GM23248 (cell line): ENCODE results near the gene PDCD4. TPM values are rescaled to one million over a fixed set of nuclear protein-coding genes. Genes with fewer than 3 reads are reported as not detected.

Experiments used
- DNase-seq: peaks from one replicate; pipeline ENCODE4 v3.0.0-alpha.2; 2015
- H2AFZ ChIP-seq: fragments of 200-600 bp; sonication (generic); 2 replicates; pipeline ENCODE4 v1.6.1; 2016; ENCODE audit warnings: antibody characterized with exemption
- H3F3A ChIP-seq: fragments of 200-600 bp; sonication (generic); 2 replicates; pipeline ENCODE4 v1.6.1; 2016; ENCODE audit warnings: mild to moderate bottlenecking, antibody characterized with exemption, mixed run types; ENCODE audit not compliant: insufficient read depth
- H3K27ac ChIP-seq: fragments of 200-600 bp; sonication (generic); 2 replicates; pipeline ENCODE4 v1.5.1; 2016; ENCODE audit warnings: mild to moderate bottlenecking
- H3K27me3 ChIP-seq: fragments of 200-600 bp; sonication (generic); replicated peaks from 2 replicates; pipeline ENCODE4 v1.6.1; 2016; ENCODE audit warnings: mild to moderate bottlenecking; ENCODE audit not compliant: insufficient read depth
- H3K36me3 ChIP-seq: fragments of 200-600 bp; sonication (generic); 2 replicates; pipeline ENCODE4 v1.6.1; 2016; ENCODE audit warnings: low read depth, mild to moderate bottlenecking
- H3K4me1 ChIP-seq: fragments of 200-600 bp; sonication (generic); 2 replicates; pipeline ENCODE4 v1.6.1; 2016; ENCODE audit warnings: mild to moderate bottlenecking; ENCODE audit not compliant: insufficient read depth
- H3K4me2 ChIP-seq: fragments of 200-600 bp; sonication (generic); one replicate; pipeline ENCODE4 v1.6.1; 2016; ENCODE audit warnings: mild to moderate bottlenecking; ENCODE audit not compliant: unreplicated experiment
- H3K4me3 ChIP-seq: fragments of 200-600 bp; sonication (generic); 2 replicates; pipeline ENCODE4 v1.5.1; 2016; ENCODE audit warnings: mild to moderate bottlenecking
- H3K79me2 ChIP-seq: fragments of 200-600 bp; sonication (generic); 2 replicates; pipeline ENCODE4 v1.6.1; 2016; ENCODE audit warnings: mild to moderate bottlenecking; ENCODE audit not compliant: insufficient read depth
- H3K9ac ChIP-seq: fragments of 200-600 bp; sonication (generic); 2 replicates; pipeline ENCODE4 v1.6.1; 2016; ENCODE audit warnings: mild to moderate bottlenecking
- H3K9me2 ChIP-seq: fragments of 200-600 bp; sonication (generic); 2 replicates; pipeline ENCODE4 v1.6.1; 2016; ENCODE audit warnings: mixed run types, mild to moderate bottlenecking, moderate library complexity; ENCODE audit not compliant: insufficient read depth
- H3K9me3 ChIP-seq: fragments of 200-600 bp; sonication (generic); one replicate; pipeline ENCODE4 v1.6.1; 2017; ENCODE audit warnings: low read depth
- H4K20me1 ChIP-seq: fragments of 200-600 bp; sonication (generic); 2 replicates; pipeline ENCODE4 v1.6.0; 2016; ENCODE audit not compliant: insufficient read depth
- EZH2 ChIP-seq: fragments of 200-600 bp; sonication (generic); IDR thresholded peaks from 2 replicates; pipeline ENCODE4 v1.6.1; 2018; ENCODE audit warnings: antibody characterized with exemption, mild to moderate bottlenecking; ENCODE audit not compliant: insufficient read depth, poor library complexity, severe bottlenecking
- EZH2phosphoT487 ChIP-seq: fragments of 200-600 bp; sonication (generic); IDR thresholded peaks from 2 replicates; pipeline ENCODE4 v1.6.1; 2018; ENCODE audit warnings: antibody characterized with exemption, moderate library complexity, mild to moderate bottlenecking, low read depth; ENCODE audit not compliant: insufficient read depth
- WGBS, 2 experiments: methylation state at CpG; one replicate each; pipeline ENCODE4 v1.1.6; 2015 to 2017; ENCODE audit warnings: low lambda C conversion rate in 2 of 2, low coverage in 1 of 2; ENCODE audit errors: missing lambda C conversion rate in 2 of 2; 5-methylcytosine and 5-hydroxymethylcytosine counted together
- in situ Hi-C: fragments of 300-500 bp; cut with MboI; formaldehyde crosslinking; loops from 2 replicates; pipeline ENCODE4 v1.15.0; 2020
- polyA plus RNA-seq: library from polyadenylated mRNA; unstranded; fragments of >200 nt; fragmentation: Nextera tagmentation; extraction: Ambion mirVana; gene quantifications from 2 replicates; pipeline ENCODE4 v1.2.1, GENCODE V29; 2016
- total RNA-seq: library from RNA; depleted of rRNA; stranded (reverse); fragments of >200 nt; shearing (Covaris generic); gene quantifications from 2 replicates; pipeline ENCODE4 v1.2.3, GENCODE V29; 2014

The PDCD4 gene
- total and polyA plus RNA-seq, 2 experiments from 2014 or later: 49.9 to 175 TPM

DNA sequence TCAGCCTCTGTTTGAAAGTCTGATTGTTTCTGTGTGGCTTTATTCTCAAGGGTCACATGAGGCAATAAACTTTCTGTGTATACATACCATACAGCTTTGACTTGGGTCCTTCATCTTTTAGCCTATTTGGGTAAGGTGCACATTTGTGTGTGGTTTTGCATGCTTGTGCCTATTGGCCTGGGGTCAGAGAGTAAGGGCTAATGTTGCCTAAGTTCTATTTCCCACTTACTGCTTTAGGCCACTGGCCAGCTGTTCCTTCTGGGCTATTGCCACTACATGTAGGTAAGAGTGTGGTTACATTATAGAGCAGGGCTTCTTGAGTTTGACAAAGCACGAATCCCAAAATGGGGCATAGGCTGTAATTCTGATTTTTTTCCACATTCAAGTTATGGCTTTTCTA lies 25.5 kb downstream of the PDCD4 start:
- Histone ChIP-seq H3K79me2 (no peaks in the 10 kb centered on the region), H3K4me3 (no peak overlapping the region), H3K27me3 (no peaks in the 10 kb centered on the region), H2AFZ (no peak overlapping the region), H3K4me1 (peaks cover 25% of the 10 kb centered on the region), H3F3A (peaks cover 33% of the 10 kb centered on the region), H3K4me2 (no peak overlapping the region), H3K9me2 (no peaks in the 10 kb centered on the region), H3K36me3 (peaks cover 36% of the 10 kb centered on the region), H3K9me3 (no peaks in the 10 kb centered on the region), H4K20me1 (no peaks in the 10 kb centered on the region), H3K27ac (no peak overlapping the region), H3K9ac (no peak overlapping the region)
- no peak for DNase-seq
- in situ Hi-C loops: loop anchor here (25.0 kb wide), 3 partner anchors 285 to 1240 kb away; partner anchors contain the start of gene SMNDC1
- WGBS, 2 experiments: 42 to 77% methylated on average over 1 of the region's 1 CpG
- TF ChIP-seq EZH2phosphoT487: no peak
- TF ChIP-seq EZH2: no peak

DNA sequence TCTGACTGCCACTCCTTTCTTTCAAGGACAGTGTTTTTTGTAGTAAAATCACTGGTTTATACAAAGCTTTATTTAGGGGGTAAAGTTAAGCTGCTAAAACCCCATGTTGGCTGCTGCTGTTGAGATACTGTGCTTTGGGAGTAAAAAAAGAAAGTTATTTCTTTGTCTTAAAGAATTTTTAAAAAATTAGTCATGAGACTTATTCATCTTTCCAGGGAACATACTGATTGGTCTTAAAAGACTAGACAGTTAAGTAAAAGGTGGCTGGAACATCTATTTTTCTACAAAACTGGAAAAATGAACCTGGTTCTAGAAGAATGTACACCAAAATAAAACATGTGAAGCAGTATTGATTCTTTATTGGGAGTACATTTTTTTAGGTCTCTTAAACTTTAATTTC lies 26.7 kb downstream of the PDCD4 start:
- H3K27ac ChIP-seq: peak overlapping the region; percentile 22; the same call in 1 of the 2 replicates
- peak; percentile 57 for DNase-seq
- peaks cover 37% of the 10 kb centered on the region for H3K4me1 ChIP-seq
- H3K4me3 ChIP-seq: no peak overlapping the region
- H3K9me3 ChIP-seq: no peaks in the 10 kb centered on the region
- no peaks in the 10 kb centered on the region for H3K79me2 ChIP-seq
- TF ChIP-seq EZH2: no peak
- no peak for TF ChIP-seq EZH2phosphoT487
- H2AFZ ChIP-seq: no peak overlapping the region
- H3K4me2 ChIP-seq: peak overlapping the region; percentile 25
- no peaks in the 10 kb centered on the region for H4K20me1 ChIP-seq
- H3K9me2 ChIP-seq: no peaks in the 10 kb centered on the region
- no peak overlapping the region for H3K9ac ChIP-seq
- no peaks in the 10 kb centered on the region for H3K27me3 ChIP-seq
- in situ Hi-C loops: loop anchor here (25.0 kb wide), 3 partner anchors 286 to 1239 kb away; partner anchors contain the start of gene SMNDC1
- H3F3A ChIP-seq: peaks cover 44% of the 10 kb centered on the region
- peaks cover 36% of the 10 kb centered on the region for H3K36me3 ChIP-seq

DNA sequence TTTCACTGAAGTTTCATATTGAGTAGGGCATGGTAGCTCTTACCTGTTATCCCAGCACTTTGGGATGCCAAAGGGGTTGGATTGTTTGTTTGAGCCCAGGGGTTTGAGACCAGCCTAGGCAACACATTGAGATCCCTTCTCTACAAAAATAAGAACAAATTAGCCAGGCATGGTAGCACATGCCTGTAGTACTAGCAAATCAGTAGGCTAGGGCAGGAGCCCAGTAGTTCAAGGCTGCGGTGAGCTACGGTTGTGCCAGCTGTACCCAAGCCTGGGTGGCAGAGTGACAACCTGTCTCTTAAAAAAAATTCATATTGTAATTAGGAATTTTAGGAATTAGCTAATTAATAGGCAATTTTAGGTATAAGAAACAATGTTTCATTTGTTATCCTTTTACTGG lies 29.3 kb downstream of the PDCD4 start:
- H3K27me3 ChIP-seq: no peaks in the 10 kb centered on the region
- H3K36me3 ChIP-seq: peaks cover 21% of the 10 kb centered on the region
- peaks cover 40% of the 10 kb centered on the region for H3K4me1 ChIP-seq
- H3K27ac ChIP-seq: no peak overlapping the region
- in situ Hi-C loops: no loop called here
- no peaks in the 10 kb centered on the region for H3K79me2 ChIP-seq
- no peak overlapping the region for H3K4me2 ChIP-seq
- H3K9ac ChIP-seq: no peak overlapping the region
- H3K4me3 ChIP-seq: no peak overlapping the region
- H3F3A ChIP-seq: peaks cover 42% of the 10 kb centered on the region
- no peak for DNase-seq
- no peak overlapping the region for H2AFZ ChIP-seq
- TF ChIP-seq EZH2 (no peak), EZH2phosphoT487 (no peak)
- WGBS, 2 experiments: 96% methylated on average over 2 of the region's 2 CpGs
- H4K20me1 ChIP-seq: no peaks in the 10 kb centered on the region
- H3K9me3 ChIP-seq: no peaks in the 10 kb centered on the region
- no peaks in the 10 kb centered on the region for H3K9me2 ChIP-seq

DNA sequence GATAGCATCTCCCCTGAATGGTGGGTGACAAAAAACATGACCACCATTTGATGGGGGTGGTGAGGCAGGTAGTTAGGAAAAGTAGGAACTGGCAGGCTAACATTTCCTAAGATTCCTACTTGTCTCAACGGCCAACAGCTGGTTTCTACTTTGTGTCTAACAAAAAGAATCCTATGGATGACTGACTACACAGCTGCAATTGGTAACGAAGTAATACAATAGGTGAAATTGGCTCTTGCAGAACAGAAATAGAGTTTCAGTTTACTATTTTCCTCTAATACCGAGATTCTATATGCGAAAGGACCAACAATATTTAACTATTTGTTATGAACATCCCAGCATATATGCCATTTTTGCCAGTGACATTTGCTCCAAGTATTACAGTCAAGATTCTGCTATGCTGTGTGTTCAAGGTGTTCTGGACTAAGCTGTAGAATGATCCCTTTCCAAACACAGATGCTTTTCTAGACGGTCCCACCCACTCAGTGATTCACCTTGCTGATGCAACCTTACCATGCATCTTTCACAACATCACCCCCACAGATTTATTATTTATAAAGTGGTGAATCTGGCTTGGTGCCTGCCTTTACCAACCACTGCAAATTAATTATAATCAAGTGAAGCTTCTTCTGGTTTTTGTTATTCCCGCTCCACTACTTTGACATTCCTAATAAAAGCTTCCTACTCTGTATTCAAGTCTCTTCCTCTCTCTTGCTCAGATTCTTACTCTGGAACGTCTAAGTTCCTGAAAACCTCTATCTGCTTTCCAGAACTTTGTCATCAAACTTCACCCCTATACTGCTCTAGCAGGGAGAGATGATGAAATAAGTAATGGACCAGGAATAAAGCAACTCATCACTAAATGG lies 30.5 kb downstream of the PDCD4 start:
- WGBS, 2 experiments: 52 to 54% methylated on average over 7 of the region's 7 CpGs
- Histone ChIP-seq H3K4me2 (peak overlapping the region; percentile 31), H3K27ac (peak overlapping the region; percentile 78), H3K27me3 (no peaks in the 10 kb centered on the region), H3K4me1 (peaks cover 33% of the 10 kb centered on the region), H4K20me1 (no peaks in the 10 kb centered on the region), H3K79me2 (no peaks in the 10 kb centered on the region), H3F3A (peaks cover 40% of the 10 kb centered on the region), H3K9me3 (no peaks in the 10 kb centered on the region), H3K36me3 (peaks cover 21% of the 10 kb centered on the region), H3K9ac (peak overlapping the region; percentile 28; the same call in 1 of the 2 replicates), H2AFZ (no peak overlapping the region), H3K9me2 (no peaks in the 10 kb centered on the region), H3K4me3 (no peak overlapping the region)
- no peak for TF ChIP-seq EZH2
- no peak for TF ChIP-seq EZH2phosphoT487
- in situ Hi-C loops: no loop called here
- peak; percentile 86 for DNase-seq
